Measurements from ENCODE around the gene KIF3B.
"Not testable (repeated sequence)": the region's sequence is repeated elsewhere in the genome, so short reads cannot be mapped to it uniquely, and the experiment has no call there.

KIF3B gene

DNA sequence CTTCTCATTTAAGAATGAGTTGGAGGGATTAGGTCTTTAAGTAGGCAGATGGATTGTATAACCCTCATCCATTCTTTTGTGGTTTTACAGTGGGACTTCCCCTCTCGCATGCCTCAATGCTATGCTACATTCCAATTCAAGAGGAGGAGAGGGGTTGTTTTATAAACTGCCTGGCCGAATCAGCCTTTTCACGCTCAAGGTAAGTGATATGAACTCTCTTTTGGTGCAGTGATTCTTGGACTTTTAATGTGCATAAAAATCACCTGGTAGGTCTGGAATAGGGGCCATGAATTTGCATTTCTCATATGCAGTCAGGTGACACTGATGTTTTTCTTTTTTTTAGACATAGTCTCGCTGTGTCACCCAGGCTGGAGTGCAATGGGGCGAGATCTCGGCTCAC, 91.5 kb downstream of the KIF3B start:
- no peak overlapping the region for H3K4me3 ChIP-seq (replicated peaks; ENCODE audit: low read depth, low read length)
- no peak for DNase-seq (ENCODE audit: extremely low read depth, low read depth)
- TF ChIP-seq, protein P1, sequence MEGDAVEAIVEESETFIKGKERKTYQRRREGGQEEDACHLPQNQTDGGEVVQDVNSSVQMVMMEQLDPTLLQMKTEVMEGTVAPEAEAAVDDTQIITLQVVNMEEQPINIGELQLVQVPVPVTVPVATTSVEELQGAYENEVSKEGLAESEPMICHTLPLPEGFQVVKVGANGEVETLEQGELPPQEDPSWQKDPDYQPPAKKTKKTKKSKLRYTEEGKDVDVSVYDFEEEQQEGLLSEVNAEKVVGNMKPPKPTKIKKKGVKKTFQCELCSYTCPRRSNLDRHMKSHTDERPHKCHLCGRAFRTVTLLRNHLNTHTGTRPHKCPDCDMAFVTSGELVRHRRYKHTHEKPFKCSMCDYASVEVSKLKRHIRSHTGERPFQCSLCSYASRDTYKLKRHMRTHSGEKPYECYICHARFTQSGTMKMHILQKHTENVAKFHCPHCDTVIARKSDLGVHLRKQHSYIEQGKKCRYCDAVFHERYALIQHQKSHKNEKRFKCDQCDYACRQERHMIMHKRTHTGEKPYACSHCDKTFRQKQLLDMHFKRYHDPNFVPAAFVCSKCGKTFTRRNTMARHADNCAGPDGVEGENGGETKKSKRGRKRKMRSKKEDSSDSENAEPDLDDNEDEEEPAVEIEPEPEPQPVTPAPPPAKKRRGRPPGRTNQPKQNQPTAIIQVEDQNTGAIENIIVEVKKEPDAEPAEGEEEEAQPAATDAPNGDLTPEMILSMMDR (IDR thresholded peaks at IDR 0.05; ENCODE audit: low read depth, low read length, missing control alignments), result no peak

DNA sequence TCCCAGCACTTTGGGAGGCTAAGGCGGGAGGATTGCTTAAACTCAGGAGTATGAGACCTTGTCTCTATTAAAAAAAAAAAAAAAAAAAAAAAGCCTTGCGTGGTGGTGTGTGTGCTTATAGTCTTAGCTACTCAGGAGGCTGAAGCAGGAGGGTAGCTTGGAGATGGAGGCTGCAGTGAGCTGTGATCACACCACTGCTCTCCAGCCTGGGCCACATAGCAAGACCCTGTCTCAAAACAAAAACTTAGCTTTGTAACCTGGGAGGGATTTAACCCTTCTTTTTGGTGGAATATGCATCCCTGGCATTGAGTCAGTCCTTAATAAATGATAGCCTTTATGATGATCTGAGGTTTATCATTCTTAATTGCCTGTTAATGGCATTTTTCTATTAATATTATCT, 93.4 kb downstream of the KIF3B start:
- TF ChIP-seq, protein P1 (IDR thresholded peaks at IDR 0.05; ENCODE audit: low read depth, low read length, missing control alignments), result no peak
- DNase-seq (ENCODE audit: extremely low read depth, low read depth), result no peak

GRCh38 chr20:32378461-32378860, 101.0 kb downstream of the KIF3B start:
- TF ChIP-seq, protein P1 (IDR thresholded peaks at IDR 0.05; ENCODE audit: low read depth, low read length, missing control alignments), result no peak
- no peak overlapping the region for H3K4me3 ChIP-seq (replicated peaks; ENCODE audit: low read depth, low read length)
- DNase-seq (ENCODE audit: extremely low read depth, low read depth), result no peak

More for the DNA sequence above, 93.4 kb downstream of the KIF3B start:
- H3K4me3 ChIP-seq (replicated peaks; ENCODE audit: low read depth, low read length), result no peak overlapping the region

- not testable (repeated sequence) for DNase-seq (ENCODE audit: extremely low read depth, low read depth); H3K4me3 ChIP-seq (replicated peaks; ENCODE audit: low read depth, low read length)
These were observed 102.6 kb downstream of the KIF3B start for GRCh38 chr20:32380037-32380436.

DNA sequence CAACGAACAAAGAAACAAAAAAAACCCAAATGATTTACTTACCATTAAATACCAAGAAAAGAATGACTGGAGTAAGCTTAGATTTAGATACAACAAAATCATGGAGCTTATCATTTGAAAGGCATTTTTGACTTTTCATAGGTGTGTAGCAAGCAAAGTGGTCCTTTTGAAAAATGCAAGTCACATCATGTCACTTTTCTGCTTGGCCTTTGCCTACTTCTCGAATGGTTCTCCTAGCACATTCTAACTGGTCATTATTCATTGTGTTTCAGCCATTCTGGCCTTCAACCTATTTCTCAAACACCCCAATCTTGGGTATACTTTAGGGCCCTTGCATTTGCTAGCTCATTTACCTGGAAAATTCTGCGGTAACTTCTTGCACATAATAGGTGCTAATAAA, 103.3 kb downstream of the KIF3B start:
- TF ChIP-seq, protein P1 (IDR thresholded peaks at IDR 0.05; ENCODE audit: low read depth, low read length, missing control alignments), result no peak
- no peak for DNase-seq (ENCODE audit: extremely low read depth, low read depth)
- H3K4me3 ChIP-seq (replicated peaks; ENCODE audit: low read depth, low read length), result no peak overlapping the region

DNA sequence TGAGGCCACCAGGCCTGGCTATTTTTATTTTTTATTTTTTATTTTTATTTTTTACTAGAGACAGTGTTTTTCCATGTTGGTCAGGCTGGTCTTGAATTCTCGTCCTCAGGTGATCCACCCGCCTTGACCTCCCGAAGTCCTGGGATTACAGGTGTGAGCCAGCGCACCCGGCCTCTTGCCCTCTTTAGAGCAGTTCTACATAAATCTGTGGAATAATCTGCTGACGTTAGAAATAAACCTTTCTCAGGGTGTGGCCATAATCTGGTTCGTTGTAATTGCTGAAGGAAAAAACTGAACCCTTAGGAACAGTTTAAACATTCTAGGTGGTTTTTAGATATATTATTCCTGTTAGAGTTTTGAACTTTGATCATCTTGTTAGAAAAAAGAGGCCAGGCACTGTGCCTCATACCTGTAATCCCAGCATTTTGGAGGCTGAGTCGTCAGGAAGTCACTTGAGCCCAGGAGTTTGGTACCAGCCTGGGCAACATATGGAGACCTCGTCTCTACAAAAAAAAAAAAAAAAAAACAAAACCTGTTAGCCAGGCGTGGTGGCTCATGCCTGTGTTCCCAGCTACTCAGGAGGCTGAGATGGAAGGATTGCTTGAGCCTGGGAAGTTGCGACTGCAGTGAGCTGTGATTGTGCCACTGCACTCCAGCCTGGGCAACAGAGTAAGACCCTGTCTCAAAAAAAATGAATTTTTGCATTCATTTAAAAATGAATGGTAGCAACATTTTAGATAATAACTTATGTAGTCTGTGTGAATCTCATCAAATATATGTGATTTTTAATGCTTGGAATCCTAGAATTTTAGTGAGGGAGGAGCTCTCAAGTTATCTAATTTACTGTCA, 104.9 kb downstream of the KIF3B start:
- DNase-seq (ENCODE audit: extremely low read depth, low read depth), result no peak
- H3K4me3 ChIP-seq (replicated peaks; ENCODE audit: low read depth, low read length), result no peak overlapping the region
- TF ChIP-seq, protein P1 (IDR thresholded peaks at IDR 0.05; ENCODE audit: low read depth, low read length, missing control alignments), result no peak

DNA sequence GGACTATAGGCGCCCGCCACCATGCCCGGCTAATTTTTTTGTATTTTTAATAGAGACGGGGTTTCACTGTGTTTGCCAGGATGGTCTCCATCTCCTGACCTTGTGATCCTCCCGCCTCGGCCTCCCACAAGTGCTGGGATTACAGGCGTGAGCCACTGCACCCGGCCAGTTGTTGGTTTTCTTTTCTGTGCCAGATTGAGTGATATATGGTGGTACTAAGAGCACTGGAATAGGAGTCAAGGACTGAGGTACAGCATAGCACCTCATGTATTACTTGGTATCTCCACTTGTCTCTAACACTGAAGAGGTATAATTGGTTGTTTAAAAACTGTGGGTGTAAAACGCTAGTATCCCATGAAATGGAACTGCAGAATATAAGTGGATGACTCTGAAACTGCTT, 106.0 kb downstream of the KIF3B start:
- not testable (repeated sequence) for H3K4me3 ChIP-seq (replicated peaks; ENCODE audit: low read depth, low read length); DNase-seq (ENCODE audit: extremely low read depth, low read depth)
